Kidney (tissue), 2 donors: Measurements from ENCODE around the gene UPF3A. TPM values are rescaled to one million over a fixed set of nuclear protein-coding genes. Genes with fewer than 3 reads are reported as not detected.

Experiments
- microRNA-seq: library from miRNA; unstranded; fragments of <30 nt; microRNA quantifications from one replicate; pipeline ENCODE4 v1.2.0, GENCODE V29; 2020
- polyA plus RNA-seq: library from polyadenylated mRNA; stranded (reverse); fragments of 350-450 nt; fragmentation: Illumina TruSeq; extraction: RNeasy Lipid Tissue Mini Kit (QIAGEN cat#74804); gene quantifications from one replicate; pipeline ENCODE4 v1.2.3, GENCODE V29; 2014; ENCODE audit warnings: low read depth, low replicate concordance; ENCODE audit not compliant: insufficient read depth
- total RNA-seq: library from RNA; stranded (reverse); fragmentation: NEBNext Ultra II Directional; extraction: Animal tissue kit (Norgen Biotek cat#: 25700); gene quantifications from one replicate; pipeline ENCODE4 v1.2.1, GENCODE V29; 2021
- donor health status: DM: yes; HTN: yes; CAD: no.

Gene UPF3A
- total and polyA plus RNA-seq, 2 donors from 2014 or later, result 34.5 to 41.7 TPM

Small RNA genes within 50 kb of the gene (microRNA-seq; reads per million reads assigned to microRNA genes)
- not detected for gene MIR4502
- gene MIR548AR, result not detected

Other genes starting within 250 kb of the UPF3A start
- gene RASA3, start 149.0 kb upstream of the UPF3A start, total RNA-seq, result 28.8 TPM
- gene RASA3, start 149.0 kb upstream of the UPF3A start, polyA plus RNA-seq, result 4.2 TPM
- not detected for gene CFAP97D2, start 102.3 kb upstream of the UPF3A start, total RNA-seq
- not detected for gene CFAP97D2, start 102.3 kb upstream of the UPF3A start, polyA plus RNA-seq
- 57.7 TPM for gene CDC16, start 46.7 kb upstream of the UPF3A start, total RNA-seq
- gene CDC16, start 46.7 kb upstream of the UPF3A start, polyA plus RNA-seq, result 49.3 TPM
- 23.3 TPM for gene CHAMP1, start 32.9 kb downstream of the UPF3A start, total RNA-seq
- 5.8 TPM for gene CHAMP1, start 32.9 kb downstream of the UPF3A start, polyA plus RNA-seq